Fibroblast of skin of back (primary cell): ENCODE measurements around the gene ORC6. TPM values are rescaled to one million over a fixed set of nuclear protein-coding genes. Genes with fewer than 3 reads are reported as not detected.
A peak's percentile ranks its signal among the peaks of the same experiment; 100 is the strongest.
"Not testable (repeated sequence)": the region's sequence is repeated elsewhere in the genome, so short reads cannot be mapped to it uniquely, and the experiment has no call there.

Experiments used
- DNase-seq: peaks from one replicate; pipeline ENCODE4 v3.0.0-alpha.2; 2013
- polyA plus RNA-seq, 2 experiments: library from polyadenylated mRNA; unstranded; fragments of 120-200 nt; gene quantifications; one replicate each; pipeline ENCODE4 v1.2.1, GENCODE V29; 2013; ENCODE audit not compliant: insufficient read length in 2 of 2

ORC6 gene, protein sequence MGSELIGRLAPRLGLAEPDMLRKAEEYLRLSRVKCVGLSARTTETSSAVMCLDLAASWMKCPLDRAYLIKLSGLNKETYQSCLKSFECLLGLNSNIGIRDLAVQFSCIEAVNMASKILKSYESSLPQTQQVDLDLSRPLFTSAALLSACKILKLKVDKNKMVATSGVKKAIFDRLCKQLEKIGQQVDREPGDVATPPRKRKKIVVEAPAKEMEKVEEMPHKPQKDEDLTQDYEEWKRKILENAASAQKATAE
- polyA plus RNA-seq (2013, experiment 1 of 2; ENCODE audit: insufficient read length), result 28.7 TPM
- polyA plus RNA-seq (2013, experiment 2 of 2; ENCODE audit: insufficient read length), result 3.4 TPM

DNA sequence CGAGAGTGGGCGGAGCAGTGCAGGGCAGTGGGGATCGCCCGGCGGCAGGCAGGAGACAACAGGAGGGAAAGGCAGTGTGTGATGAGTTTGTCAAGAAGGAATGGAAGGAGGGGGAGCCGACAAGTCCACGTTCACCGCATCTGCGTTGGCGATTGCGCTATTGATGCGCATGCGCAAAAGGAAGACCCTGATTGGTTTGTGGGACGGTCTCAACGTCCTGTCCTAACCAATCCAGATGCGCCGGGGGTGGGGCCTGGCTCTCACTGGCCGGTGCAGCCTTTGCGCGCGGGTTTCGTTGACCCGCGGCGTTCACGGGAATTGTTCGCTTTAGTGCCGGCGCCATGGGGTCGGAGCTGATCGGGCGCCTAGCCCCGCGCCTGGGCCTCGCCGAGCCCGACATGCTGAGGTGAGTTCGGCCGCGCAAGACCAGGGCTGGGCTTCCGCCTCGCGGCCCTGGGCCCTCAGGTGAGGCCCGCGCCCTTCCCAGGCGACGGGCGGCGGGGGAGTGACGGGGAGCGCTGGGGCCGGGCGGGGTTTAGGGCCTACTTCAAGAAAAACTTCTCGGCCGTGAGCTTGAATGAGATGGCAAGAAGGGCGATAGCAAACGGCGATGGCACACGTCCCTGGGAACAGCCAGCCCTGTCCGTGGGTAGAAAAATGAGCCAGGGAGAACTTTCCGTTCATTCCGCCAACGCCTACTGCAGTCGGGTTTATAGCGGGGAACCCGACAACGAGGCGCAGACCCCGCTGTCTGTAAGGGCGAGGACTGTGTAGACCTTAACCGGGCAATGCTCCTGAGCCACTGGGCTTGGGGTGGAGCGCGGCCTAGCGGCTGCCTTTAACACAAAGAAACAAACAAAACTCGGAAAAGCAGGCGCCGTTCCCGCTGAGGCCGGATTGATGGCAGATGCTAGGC, at the start of gene ORC6:
ORC6 (plus strand) TSS at position 295 of the 916 bp plus-strand sequence; CDS start at position 342, 47 bp downstream.
- peak; percentile 96 for DNase-seq

DNA sequence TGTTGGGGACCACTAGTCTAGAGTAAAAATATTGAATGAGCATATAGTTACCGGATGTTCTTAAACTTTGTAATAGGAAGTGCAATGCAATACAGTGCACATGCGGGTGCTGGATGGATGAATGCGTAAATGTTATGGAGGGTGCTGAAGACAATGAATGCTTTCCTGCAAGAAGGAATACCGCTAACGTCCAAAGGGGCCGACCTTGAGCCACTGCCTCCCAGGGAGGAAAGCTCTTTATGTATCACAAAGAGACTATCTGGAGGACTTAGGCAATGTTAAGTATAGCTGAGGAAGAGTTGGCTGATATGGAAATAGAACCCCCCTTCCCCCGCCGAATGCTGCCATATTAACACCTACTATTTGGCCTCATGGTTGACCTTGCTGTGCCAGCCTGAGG, 40.8 kb upstream of the ORC6 start:
- DNase-seq, result no peak

DNA sequence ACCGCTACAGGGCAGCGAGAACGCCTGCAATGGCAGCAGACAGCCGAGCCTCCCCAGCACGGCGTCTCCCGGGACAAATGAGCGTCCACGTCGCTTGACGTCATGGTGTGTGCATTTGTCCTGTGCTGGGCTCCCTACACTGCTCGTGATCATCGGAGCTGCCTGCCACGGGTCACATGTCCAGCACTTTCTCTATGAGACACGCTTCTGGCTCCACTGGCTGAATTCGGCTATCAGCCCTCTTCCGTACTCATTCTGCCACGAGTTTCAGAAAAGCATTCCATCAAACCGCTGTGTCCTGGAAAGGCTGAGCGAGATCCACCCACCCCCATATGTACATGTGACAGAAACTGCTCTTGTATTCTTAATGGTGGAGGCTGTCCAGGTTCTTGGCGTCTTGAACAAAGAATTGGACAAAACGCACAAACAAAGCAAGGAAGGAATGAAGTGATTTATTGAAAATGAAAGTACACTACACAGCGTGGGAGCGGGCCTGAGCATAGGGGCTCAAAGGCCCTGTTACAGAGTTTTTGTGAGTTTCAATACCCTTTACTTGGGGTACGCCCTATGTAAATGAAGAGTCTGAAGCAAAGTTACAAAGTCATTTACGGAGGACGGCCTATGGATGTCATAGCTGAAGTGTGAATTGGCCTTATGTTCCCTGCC, 39.7 kb upstream of the ORC6 start:
- DNase-seq, result no peak

DNA sequence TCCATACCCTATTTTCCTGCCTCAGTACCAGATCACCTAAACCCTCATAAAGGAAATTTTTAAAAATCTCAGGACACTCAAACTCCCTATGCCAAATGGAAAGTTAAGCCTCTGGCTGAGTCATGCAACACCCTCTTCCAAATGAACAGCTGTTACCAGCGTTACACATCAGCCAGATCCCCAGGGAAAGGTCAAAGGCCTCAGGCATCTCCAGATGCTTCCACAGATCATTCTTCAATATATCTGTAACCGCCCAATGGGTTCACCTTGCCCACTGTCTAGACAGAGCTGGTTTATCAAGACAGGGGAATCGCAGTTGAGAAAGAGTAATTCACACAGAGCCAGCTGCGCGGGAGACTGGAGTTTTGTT, 39.2 kb upstream of the ORC6 start:
- DNase-seq, result peak; percentile 12

DNA sequence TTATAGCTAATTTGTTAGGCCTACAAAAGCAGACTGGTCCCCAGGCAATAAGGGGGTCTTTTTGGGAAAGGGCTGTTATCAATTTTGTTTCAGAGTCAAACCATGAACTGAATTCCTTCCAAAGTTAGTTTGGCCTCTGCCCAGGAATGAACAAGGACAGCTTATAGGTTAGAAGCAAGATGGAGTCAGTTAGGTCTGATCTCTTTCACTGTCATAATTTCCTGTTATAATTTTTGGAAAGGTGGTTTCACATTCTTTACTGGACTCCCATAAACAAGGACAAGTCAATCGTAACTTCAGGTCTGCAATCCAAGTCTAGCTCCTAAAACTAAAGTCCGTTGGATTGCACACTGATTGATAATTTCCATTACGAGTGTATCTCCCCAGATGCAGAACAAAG, 38.2 kb upstream of the ORC6 start:
- DNase-seq, result no peak

DNA sequence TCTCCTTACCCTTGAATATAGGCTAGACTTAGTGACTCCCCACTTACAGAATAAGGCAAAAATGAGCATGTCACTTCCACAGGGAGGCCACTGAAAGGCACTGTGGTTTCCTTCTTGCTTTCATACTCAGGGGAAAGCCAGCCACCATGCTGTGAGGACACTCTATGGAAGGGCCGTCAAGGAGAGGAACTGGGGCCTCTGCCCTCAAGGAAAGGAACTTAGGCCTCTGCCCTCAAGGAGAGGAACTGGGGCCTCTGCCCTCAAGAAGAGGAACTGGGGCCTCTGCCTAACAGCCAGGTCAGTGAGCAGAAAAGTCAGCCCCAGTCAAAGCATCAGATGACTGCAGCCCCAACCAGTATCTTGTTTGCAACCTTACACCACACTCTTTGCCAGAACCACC, 30.5 kb upstream of the ORC6 start:
- DNase-seq, result no peak

DNA sequence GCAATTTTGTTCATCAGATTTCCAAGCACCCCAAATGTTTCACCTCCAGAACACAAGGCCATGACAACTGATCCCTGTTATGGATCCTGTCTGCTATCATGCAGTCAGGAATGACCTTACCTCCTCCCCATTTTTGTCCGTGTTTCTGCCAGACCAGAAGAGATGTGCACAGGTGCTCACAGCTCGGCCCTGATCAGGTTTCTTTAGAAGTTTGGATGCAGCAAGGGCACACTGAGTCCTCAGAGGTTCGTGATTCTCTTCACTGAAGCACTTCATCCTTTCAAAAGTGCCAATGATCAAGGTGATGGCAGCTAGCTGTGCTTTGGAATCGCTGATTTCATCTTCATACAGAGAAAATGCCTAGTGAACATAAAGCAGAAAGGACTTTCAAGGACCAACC, 27.3 kb upstream of the ORC6 start:
- DNase-seq, result no peak

DNA sequence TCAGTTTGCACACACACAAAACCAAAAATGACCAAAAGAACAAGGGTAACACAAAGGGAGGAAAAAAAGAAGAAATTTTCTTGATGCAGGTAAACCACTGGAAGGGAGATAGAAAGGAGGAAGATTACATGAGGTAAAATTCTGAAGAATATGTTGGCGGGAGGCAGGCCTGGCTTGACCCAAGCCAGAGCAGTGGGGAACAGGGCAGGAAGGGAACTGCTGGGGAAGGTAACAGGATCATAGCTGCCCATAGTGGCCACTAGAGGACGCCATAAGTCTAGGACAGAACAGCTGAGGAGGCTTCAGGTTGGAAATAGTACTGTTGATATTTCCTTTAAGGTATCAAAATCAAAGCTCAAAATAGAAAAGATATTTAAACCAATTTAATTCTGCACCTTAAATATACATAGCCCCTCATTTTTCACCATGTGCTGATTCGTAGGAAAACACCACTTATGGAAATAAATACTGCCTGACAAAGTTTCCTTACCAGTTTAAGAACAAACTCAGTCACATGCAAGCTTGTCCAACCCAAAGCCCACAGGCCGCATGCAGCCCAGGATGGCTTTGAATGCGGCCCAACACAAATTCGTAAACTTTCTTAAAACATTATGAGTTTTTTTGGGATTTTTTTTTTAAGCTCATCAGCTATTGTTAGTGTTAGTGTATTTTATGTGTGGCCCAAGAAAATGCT, 16.0 kb upstream of the ORC6 start:
- DNase-seq, result peak; percentile 56

DNA sequence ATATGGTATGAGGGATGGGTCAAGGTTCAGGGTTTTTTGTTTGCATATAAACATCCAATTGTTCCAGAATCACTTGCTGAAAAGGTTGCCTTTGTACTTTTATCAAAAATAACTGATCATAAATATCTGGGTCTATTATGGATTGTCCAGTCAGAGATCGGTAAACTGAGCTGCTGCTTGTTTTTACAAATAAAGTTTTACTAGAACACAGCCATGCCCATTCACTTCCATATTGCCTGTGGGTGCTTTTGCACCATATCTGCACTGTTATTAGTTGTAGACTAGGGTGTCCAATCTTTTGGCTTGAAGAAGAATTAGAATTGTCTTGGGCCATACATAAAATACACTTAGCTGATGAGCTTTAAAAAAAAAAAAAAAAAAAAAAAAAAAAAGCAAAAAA, 11.5 kb upstream of the ORC6 start:
- not testable (repeated sequence) for DNase-seq

DNA sequence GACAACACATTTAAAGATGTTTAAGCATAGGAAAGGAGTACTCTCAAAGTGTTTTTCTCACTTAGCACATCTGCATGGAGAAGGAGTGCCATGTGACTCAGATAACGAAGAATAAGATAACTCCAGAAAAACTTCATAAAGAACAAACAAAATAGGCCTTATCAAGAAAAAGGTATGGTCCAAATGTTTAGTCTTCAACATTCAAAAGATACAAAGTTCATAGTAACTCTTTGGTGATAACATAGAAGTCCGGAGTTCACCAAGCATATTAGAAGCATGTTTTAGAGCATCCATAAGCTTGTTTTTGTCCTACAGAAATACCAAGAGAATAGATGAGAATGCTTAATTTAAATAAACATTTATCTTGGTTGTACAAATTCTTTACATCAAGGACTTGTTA, 7.6 kb upstream of the ORC6 start:
- DNase-seq, result not testable (repeated sequence)

DNA sequence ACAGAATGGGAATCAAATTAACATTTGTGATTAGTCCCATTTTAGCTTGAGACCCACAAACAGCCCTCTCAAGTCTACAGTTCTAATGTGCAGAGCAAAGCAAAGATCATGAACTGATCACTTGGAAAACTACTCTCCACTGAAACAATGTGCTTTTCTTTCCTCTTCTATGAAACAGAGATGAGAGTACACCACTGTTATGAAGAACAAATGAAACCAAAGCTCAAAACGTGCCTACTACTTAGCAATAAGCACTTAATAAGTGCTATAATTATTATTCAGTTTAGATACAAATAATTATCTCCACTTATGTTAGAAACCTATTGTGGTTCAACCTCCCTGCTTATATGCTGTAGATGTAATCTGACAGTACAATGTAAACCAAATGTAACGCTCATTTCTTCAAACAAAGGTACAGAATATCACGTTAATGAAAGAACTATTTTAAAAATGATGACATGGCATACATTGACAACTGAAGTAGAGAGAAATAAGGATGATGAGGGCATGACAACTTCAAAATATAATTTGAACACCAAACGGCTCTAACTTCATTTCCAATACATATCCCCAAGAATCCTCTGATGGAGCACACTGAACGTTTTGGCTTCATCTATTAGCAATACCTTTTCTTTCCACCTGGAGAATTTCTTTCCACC, 2.5 kb upstream of the ORC6 start:
- no peak for DNase-seq

DNA sequence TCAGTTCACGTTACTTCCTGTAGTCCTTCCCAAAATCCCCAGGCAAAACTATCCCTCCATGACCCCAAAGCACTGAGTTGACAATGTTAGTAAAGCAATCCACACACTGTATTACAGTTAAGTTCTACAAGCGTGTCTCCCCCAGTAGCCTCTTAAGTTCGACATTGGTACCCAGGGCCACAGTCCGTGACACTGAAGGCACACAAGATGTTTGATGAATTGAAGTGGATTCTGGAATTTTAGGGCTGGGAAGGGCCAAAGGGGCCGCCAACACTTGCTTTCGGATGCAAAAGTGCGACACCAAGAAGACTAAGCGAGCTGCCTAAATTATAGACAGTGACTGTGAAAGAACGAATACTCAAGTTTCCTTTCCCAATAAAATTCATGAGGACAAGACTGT, 2.0 kb upstream of the ORC6 start:
- DNase-seq, result no peak

DNA sequence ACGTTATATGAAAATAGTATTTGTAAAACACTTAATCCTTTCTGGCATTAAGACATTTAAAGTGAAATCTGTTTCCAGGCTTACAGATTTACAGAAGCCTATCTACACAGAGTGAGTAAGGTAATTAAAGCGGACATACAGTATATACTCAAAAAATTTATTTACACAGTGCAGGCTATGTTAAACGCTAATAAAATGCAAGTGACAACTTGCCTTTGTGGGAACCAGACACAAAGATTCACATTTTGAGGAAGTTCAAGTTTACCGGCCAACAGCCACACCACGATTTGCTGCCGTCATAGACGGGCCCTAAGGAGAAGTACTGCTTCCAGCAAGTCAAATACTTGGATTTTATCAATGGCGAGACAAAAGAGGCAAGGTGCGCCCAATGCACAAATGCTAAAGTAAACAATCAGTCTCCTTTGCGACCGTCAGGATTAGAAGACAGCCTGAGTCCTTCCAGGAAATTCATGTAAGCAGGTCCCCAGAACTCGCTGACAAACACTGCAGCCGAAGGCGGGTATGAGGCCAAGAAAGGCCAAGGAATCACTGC, 1.3 kb upstream of the ORC6 start:
- no peak for DNase-seq

DNA sequence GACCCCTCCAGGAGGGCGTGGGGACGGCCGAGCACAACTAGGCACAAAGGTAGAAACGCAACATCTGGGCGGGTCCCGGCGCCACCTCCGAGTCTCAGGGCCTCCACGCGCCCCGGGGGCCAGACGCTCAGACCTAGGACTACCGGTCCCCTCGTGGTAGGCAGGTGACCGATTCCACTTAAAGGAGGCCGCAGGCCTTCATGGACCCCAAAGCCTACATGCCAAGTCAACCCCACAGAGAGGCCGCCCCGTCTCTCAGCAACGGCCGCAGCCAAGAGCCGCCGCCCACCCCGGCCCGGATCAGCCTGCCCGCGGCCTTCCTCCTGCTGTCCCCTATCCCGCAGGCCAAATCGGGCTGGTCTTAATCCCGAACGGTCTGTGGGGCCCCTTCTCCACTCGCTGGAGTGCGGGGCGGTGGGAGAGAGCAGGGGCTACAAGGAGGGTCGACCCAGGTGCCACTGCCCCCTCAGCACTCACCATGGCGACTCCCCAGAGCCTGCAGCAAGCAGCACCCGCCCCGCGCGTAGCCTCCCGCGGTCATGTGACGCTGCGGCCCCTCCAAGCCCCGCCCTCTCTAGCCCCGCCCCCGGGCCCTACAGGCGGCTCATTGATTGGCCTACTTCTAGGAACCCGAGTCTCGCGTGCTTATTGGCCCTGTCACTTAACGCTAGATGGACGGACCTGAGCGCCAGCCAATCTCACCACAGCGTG, 650 bp upstream of the ORC6 start, which contains the start of gene VPS35:
VPS35 (minus strand) TSS at position 525 of the 711 bp plus-strand sequence; CDS start at position 480, 45 bp downstream.
- peak; percentile 98 for DNase-seq

DNA sequence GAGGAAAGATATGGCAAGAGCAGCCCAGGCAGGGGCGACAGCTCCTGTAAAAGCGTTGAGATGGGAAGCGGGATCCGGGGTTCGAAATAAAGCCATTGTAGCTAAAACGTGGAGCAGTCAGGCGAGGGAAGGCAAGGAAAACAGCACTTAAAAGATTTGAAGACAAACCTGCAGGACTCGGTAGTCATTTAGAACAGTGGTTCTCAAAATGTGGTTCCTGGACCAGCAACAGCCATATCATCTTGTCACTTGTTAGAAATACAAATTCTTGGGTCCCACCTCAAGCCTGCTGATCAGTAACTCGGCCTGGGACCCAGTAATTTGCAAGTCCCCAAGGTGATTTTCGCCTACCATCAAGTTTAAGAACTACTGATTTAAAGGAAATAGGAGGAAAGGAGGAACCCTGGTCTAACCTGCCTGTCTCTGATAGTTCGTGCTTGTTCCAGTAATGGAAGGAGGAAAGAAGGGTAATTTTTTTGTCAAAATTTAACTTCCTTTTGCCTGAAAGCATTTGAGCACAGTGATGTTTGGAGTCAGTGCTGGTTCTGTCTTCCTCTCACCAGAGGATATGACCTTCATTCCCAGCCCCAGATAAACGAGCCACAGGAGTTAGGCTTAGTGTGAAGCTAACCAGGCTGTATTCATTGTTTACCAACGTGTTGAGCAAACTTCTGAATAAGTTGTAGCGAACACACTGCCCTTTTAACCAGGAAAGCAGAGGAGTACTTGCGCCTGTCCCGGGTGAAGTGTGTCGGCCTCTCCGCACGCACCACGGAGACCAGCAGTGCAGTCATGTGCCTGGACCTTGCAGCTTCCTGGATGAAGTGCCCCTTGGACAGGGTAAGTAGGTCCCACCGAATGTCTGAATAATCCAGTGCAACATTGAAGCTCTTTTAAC, 1.1 kb downstream of the ORC6 start:
- peak; percentile 13 for DNase-seq

DNA sequence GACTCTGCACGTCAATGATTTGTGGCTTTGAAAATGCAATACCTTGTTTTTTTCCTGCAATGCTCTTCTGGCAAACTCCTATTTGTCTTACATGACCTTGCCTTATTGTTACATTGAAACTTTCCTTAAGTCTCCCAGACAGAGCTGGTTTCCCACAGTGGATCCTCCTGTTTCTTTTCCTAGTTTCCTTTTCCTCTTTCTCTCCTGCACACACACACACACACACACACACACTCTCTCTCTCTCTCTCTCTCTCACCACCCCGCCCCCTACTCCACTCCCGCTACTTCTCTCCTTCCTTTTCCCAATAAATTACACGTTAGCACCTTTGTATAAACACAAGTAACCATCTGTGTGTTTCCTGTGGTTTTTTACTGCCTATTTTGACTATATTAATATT, 2.3 kb downstream of the ORC6 start:
- DNase-seq, result no peak

DNA sequence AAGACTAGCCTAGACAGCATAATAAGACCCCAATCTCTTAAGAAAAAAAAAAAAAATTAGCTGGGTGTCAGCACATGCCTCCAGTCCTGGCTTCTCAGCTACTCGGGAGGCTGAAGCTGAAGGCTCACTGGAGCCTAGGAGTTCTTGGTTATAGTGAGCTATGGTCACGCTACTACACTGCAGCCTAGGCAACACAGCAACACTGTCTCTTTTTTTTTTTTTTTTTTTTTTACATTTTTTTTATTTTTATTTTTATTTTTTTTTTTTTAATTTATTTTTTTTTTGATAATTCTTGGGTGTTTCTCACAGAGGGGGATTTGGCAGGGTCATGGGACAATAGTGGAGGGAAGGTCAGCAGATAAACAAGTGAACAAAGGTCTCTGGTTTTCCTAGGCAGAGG, 4.1 kb downstream of the ORC6 start:
- no peak for DNase-seq

DNA sequence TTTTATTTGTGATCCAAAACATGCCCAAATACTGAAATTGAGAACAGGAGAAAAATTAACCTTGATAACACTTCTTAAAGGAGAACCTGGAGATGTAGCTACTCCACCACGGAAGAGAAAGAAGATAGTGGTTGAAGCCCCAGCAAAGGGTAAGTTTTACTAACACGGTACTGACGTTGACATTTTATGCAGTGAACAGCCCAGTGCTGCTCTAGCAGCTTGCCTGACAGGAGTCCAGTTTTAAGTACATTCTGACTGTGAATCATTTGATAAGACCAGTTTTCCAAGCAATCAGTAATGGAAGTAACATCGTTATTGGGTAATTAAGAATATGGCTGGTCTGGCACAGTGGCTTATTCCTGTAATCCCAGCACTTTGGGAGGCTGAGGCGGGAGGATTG, 6.5 kb downstream of the ORC6 start:
- DNase-seq, result no peak

DNA sequence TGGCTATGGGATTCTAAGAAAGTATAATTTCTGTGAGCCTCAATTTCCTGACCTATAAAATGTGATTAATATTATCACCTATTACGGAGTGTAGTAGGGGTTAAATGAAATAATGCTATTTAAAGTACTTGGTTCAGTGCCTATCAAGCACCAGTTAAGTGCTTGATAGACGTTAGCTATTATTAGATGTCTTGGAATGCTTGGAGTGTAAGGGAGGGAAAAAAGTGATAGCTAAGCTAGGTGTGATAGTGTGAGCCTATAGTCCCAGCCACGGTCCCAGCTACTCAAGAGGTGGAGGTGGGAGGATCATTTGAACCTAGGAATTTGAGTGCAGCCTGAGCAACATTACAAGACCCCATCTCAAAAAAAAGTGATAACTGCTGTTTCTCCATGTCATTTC, 7.5 kb downstream of the ORC6 start:
- no peak for DNase-seq

DNA sequence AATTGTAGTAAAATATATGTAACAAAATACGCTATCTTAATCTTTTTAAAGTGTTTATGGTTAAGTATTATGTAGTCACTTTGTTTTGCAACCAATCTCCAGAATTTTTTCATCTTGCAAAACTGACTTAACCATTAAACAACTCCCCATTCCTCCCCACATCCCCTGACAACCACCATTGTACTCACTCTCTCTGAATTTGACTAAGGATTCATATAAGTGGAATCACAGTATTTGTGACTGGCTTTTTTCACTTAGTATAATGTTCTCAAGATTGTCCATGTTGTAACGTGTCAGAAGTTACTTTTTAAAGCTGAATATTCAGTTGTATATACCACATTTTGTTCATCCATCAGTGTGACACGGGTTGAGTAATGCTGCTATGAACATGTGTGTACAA, 10.6 kb downstream of the ORC6 start:
- DNase-seq, result no peak
